H1 (cell line): ENCODE data around the gene RLN1.

Source experiments
- CEBPB ChIP-seq: IDR thresholded peaks from 2 replicates; pipeline ENCODE4 v1.6.1; 2012; ENCODE audit warnings: low read depth, low read length
- CREB1 ChIP-seq: IDR thresholded peaks from 2 replicates; pipeline ENCODE4 v1.6.1; 2012; ENCODE audit warnings: inconsistent platforms
- CTCF ChIP-seq, 3 experiments: IDR thresholded peaks; 1 replicate in 2 of 3; 2 replicates in 1 of 3; pipeline versions ENCODE4 v1.5.1 to v1.6.1; 2011; ENCODE audit warnings: low read length in 3 of 3, mild to moderate bottlenecking in 3 of 3, inconsistent platforms in 2 of 3, low read depth in 1 of 3, moderate library complexity in 1 of 3; ENCODE audit not compliant: insufficient read depth in 1 of 3; ENCODE audit errors: control extremely low read depth in 1 of 3
- JUND ChIP-seq: IDR thresholded peaks from 2 replicates; pipeline ENCODE4 v1.6.1; 2011; ENCODE audit warnings: mild to moderate bottlenecking, improper control_type of control experiment, low read length
- KDM4A ChIP-seq: IDR thresholded peaks from one replicate; pipeline ENCODE4 v1.7.1; 2012; ENCODE audit warnings: low read depth, mild to moderate bottlenecking, moderate library complexity, low read length, inconsistent platforms; ENCODE audit not compliant: severe bottlenecking
- NRF1 ChIP-seq: IDR thresholded peaks from 2 replicates; pipeline ENCODE4 v1.6.1; 2011; ENCODE audit warnings: mild to moderate bottlenecking, low read depth, low read length, improper control_type of control experiment
- POLR2A ChIP-seq, 2 experiments: IDR thresholded peaks; 1 replicate in 1 of 2; 2 replicates in 1 of 2; pipeline ENCODE4 v1.6.1; 2011; ENCODE audit warnings: low read depth in 2 of 2, low read length in 2 of 2, mild to moderate bottlenecking in 2 of 2; ENCODE audit errors: control extremely low read depth in 1 of 2
- POLR2AphosphoS5 ChIP-seq: IDR thresholded peaks from 2 replicates; pipeline ENCODE4 v1.6.1; 2011; ENCODE audit warnings: low read depth, low read length
- SP4 ChIP-seq: IDR thresholded peaks from 2 replicates; pipeline ENCODE4 v1.6.1; 2012; ENCODE audit warnings: low read length, inconsistent platforms
- TAF1 ChIP-seq: IDR thresholded peaks from 2 replicates; pipeline ENCODE4 v1.6.1; 2011; ENCODE audit warnings: mild to moderate bottlenecking, low read depth, low read length

GRCh38 chr9:5286262-5286661 lies 53.4 kb downstream of the RLN1 start:
- TF ChIP-seq CREB1 (no peak), KDM4A (no peak), CTCF (IDR thresholded peaks at IDR 0.05; ENCODE audit: control extremely low read depth in 1 of 3, insufficient read depth in 1 of 3, low read depth in 1 of 3, low read length in 3 of 3) (no peak), TAF1 (no peak), CEBPB (no peak), POLR2A (IDR thresholded peaks at IDR 0.05; ENCODE audit: control extremely low read depth in 1 of 2, low read depth in 2 of 2, low read length in 2 of 2) (no peak), SP4 (no peak), JUND (no peak), NRF1 (no peak), POLR2AphosphoS5 (no peak)
